Keratinocyte (primary cell): ENCODE data around the gene ZNF619. TPM values are rescaled to one million over a fixed set of nuclear protein-coding genes. Genes with fewer than 3 reads are reported as not detected.

Experiments used
- DNase-seq: peaks from one replicate; pipeline ENCODE4 v3.0.0-alpha.2; 2011; ENCODE audit warnings: low read depth, missing footprints, low spot score
- FAIRE-seq: peaks from 2 replicates; lab custom pipeline; 2011; peaks lifted over from hg19 to GRCh38; lab: Jason Lieb, UNC
- H2AFZ ChIP-seq: 2 replicates; pipeline ENCODE4 v1.6.0; 2012; ENCODE audit warnings: low read length, control low read depth, inconsistent platforms; ENCODE audit not compliant: control insufficient read depth
- H3K27ac ChIP-seq: 2 replicates; pipeline ENCODE4 v1.5.1; 2011; ENCODE audit warnings: low read length; ENCODE audit not compliant: control insufficient read depth, insufficient read depth
- H3K27me3 ChIP-seq: 3 replicates; pipeline ENCODE4 v1.6.0; 2011; ENCODE audit warnings: low read length; ENCODE audit not compliant: control insufficient read depth, insufficient read depth; ENCODE audit errors: extremely low read depth
- H3K36me3 ChIP-seq, 2 experiments: 2 replicates in 1 of 2; 3 replicates in 1 of 2; pipeline ENCODE4 v1.5.1; 2011; ENCODE audit warnings: low read length in 2 of 2, mild to moderate bottlenecking in 1 of 2; ENCODE audit not compliant: control insufficient read depth in 2 of 2, insufficient read depth in 2 of 2; ENCODE audit errors: extremely low read depth in 1 of 2
- H3K4me1 ChIP-seq: 3 replicates; pipeline ENCODE4 v1.5.1; 2011; ENCODE audit warnings: low read length; ENCODE audit not compliant: control insufficient read depth, insufficient read depth; ENCODE audit errors: extremely low read depth
- H3K4me2 ChIP-seq: 3 replicates; pipeline ENCODE4 v1.6.0; 2011; ENCODE audit warnings: low read depth, low read length; ENCODE audit not compliant: control insufficient read depth, insufficient read depth; ENCODE audit errors: extremely low read depth
- H3K4me3 ChIP-seq, 3 experiments: fragments of 200-600 bp in 1 of 3; sonication (generic) in 1 of 3; 2 replicates in 2 of 3; 3 replicates in 1 of 3; pipeline ENCODE4 v1.5.1; 2011 to 2016; ENCODE audit warnings: low read length in 3 of 3, mild to moderate bottlenecking in 3 of 3, control low read depth in 2 of 3, inconsistent platforms in 1 of 3, low read depth in 1 of 3, mixed read lengths in 1 of 3, mixed run types in 1 of 3, moderate library complexity in 1 of 3; ENCODE audit not compliant: control insufficient read depth in 2 of 3, insufficient read depth in 2 of 3; ENCODE audit errors: extremely low read depth in 1 of 3
- H3K79me2 ChIP-seq: 2 replicates; pipeline ENCODE4 v1.6.0; 2012; ENCODE audit warnings: low read length; ENCODE audit not compliant: control insufficient read depth, insufficient read depth
- H3K9ac ChIP-seq: 3 replicates; pipeline ENCODE4 v1.6.0; 2011; ENCODE audit warnings: low read length; ENCODE audit not compliant: control insufficient read depth, insufficient read depth; ENCODE audit errors: extremely low read depth
- H3K9me1 ChIP-seq: 3 replicates; pipeline ENCODE4 v1.6.0; 2011; ENCODE audit warnings: low read length; ENCODE audit not compliant: control insufficient read depth, insufficient read depth; ENCODE audit errors: extremely low read depth
- H3K9me3 ChIP-seq: 2 replicates; pipeline ENCODE4 v1.5.1; 2012; ENCODE audit warnings: low read depth, low read length; ENCODE audit not compliant: control insufficient read depth
- H4K20me1 ChIP-seq: 3 replicates; pipeline ENCODE4 v1.6.0; 2011; ENCODE audit warnings: low read length; ENCODE audit not compliant: control insufficient read depth, insufficient read depth; ENCODE audit errors: extremely low read depth
- CTCF ChIP-seq, 3 experiments: IDR thresholded peaks in 1 of 3; conservative IDR thresholded peaks in 1 of 3; optimal IDR thresholded peaks in 1 of 3; 2 replicates in 2 of 3; 3 replicates in 1 of 3; pipeline versions ENCODE3 to v1.5.1; 2011; ENCODE audit warnings: low read length in 3 of 3, mild to moderate bottlenecking in 3 of 3, moderate library complexity in 2 of 3, control low read depth in 1 of 3, inconsistent platforms in 1 of 3; ENCODE audit not compliant: insufficient read depth in 2 of 3; ENCODE audit errors: extremely low read depth in 1 of 3
- EZH2 ChIP-seq: IDR thresholded peaks from one replicate; pipeline ENCODE4 v1.6.1; 2012; ENCODE audit warnings: inconsistent platforms, mild to moderate bottlenecking, low read length, moderate library complexity
- dilution Hi-C: fragments of 300-500 bp; cut with MboI; formaldehyde crosslinking; loops from one replicate; pipeline ENCODE4 v1.7.0; 2020; ENCODE audit warnings: low sequenced_read_pairs; ENCODE audit not compliant: extremely low pct_ligation_motif_present
- polyA plus RNA-seq, 5 experiments: library from polyadenylated mRNA; depleted of rRNA in 3 of 5; stranded (reverse) in 3 of 5; stranded (forward) in 1 of 5; unstranded in 1 of 5; fragments of >200 nt; gene quantifications; 1 replicate in 1 of 5; 2 replicates in 3 of 5; 3 replicates in 1 of 5; pipeline versions ENCODE4 v1.2.1 to v1.2.3, GENCODE V29; 2011 to 2012; ENCODE audit warnings: missing spikeins in 2 of 5, low read depth in 1 of 5, low replicate concordance in 1 of 5

The ZNF619 gene
- polyA plus RNA-seq, 1 donor (not counting 4 experiments of a cell fraction or from before 2014, with no cell fraction given): 3.1 TPM

- H4K20me1 ChIP-seq: no peaks in the 10 kb centered on the region
- peak overlapping the region; percentile 96 for H3K4me2 ChIP-seq
- peaks cover 10% of the 10 kb centered on the region for H3K79me2 ChIP-seq
- no peaks in the 10 kb centered on the region for H3K9me1 ChIP-seq
- peak overlapping the region; percentile 91 for H3K27ac ChIP-seq
- dilution Hi-C loops: no loop called here
- H3K4me1 ChIP-seq: peaks cover 19% of the 10 kb centered on the region
- H3K27me3 ChIP-seq: no peaks in the 10 kb centered on the region
- DNase-seq (peak; percentile 95), FAIRE-seq (peak; percentile 86)
- peak overlapping the region; percentile 99 for H2AFZ ChIP-seq
- H3K9ac ChIP-seq: peak overlapping the region; percentile 93
- TF ChIP-seq CTCF (optimal IDR thresholded peaks at IDR 0.05 in 1 of 3, IDR thresholded peaks at IDR 0.05 in 1 of 3, conservative IDR thresholded peaks at IDR 0.05 in 1 of 3; ENCODE audit: extremely low read depth in 1 of 3, insufficient read depth in 2 of 3, low read length in 3 of 3) (peak in 1 of 3 experiments; percentile 27), EZH2 (no peak)
- no peaks in the 10 kb centered on the region for H3K9me3 ChIP-seq
- H3K4me3 ChIP-seq: peak overlapping the region; percentile 74 to 87 (median 80)
- H3K36me3 ChIP-seq: peaks cover under 1 to 3% of the 10 kb centered on the region in 2 experiments
Observed at GRCh38 chr3:40452876-40453730, 23.8 kb upstream of the ZNF619 start.

GRCh38 chr3:40453933-40454332 lies 23.0 kb upstream of the ZNF619 start:
- peaks cover 5% of the 10 kb centered on the region for H4K20me1 ChIP-seq
- H3K27ac ChIP-seq: peak overlapping the region; percentile 70
- no peak overlapping the region for H2AFZ ChIP-seq
- no peaks in the 10 kb centered on the region for H3K27me3 ChIP-seq
- dilution Hi-C loops: no loop called here
- no peaks in the 10 kb centered on the region for H3K9me3 ChIP-seq
- peak overlapping the region; percentile 79 for H3K9ac ChIP-seq
- peaks cover 25% of the 10 kb centered on the region for H3K4me1 ChIP-seq
- no peaks in the 10 kb centered on the region for H3K9me1 ChIP-seq
- DNase-seq: no peak
- TF ChIP-seq EZH2: no peak
- TF ChIP-seq CTCF (optimal IDR thresholded peaks at IDR 0.05 in 1 of 3, IDR thresholded peaks at IDR 0.05 in 1 of 3, conservative IDR thresholded peaks at IDR 0.05 in 1 of 3; ENCODE audit: extremely low read depth in 1 of 3, insufficient read depth in 2 of 3, low read length in 3 of 3): no peak
- no peak for FAIRE-seq
- peak overlapping the region; percentile 74 to 82 (median 80) for H3K4me3 ChIP-seq
- H3K4me2 ChIP-seq: peak overlapping the region; percentile 96
- peaks cover 18% of the 10 kb centered on the region for H3K79me2 ChIP-seq
- H3K36me3 ChIP-seq: peaks cover 7 to 10% of the 10 kb centered on the region in 2 experiments
